GM19193 (cell line): ENCODE data around the gene CAPN6.

ENCODE experiments used
- POLR2A ChIP-seq: IDR thresholded peaks from 4 replicates; pipeline ENCODE4 v1.6.1; 2011; ENCODE audit not compliant: insufficient read depth, insufficient read length; ENCODE audit errors: extremely low read depth

CAPN6 gene

GRCh38 chrX:111259559-111259958, 10.7 kb downstream of the CAPN6 start:
- no peak for TF ChIP-seq POLR2A

DNA sequence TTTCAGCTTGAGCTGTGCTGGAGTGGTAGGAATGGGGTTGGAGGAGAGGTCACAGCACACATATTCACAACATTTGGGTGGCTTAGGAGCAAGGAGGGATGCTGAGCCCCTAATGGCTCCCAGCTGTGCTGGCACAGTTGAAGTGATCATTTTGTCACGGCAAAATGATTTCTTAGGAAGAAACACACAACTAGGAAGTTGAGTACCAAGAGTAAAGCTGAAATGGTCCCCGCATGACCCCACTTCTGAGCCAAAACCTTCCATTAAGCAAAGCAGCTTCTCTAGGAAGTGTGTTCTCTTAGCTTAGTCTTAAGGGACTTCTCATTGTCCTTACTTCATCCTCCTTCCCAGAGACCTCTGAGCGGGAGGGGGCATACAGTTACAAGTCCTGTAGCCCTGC, 12.6 kb downstream of the CAPN6 start:
- TF ChIP-seq POLR2A, result no peak

DNA sequence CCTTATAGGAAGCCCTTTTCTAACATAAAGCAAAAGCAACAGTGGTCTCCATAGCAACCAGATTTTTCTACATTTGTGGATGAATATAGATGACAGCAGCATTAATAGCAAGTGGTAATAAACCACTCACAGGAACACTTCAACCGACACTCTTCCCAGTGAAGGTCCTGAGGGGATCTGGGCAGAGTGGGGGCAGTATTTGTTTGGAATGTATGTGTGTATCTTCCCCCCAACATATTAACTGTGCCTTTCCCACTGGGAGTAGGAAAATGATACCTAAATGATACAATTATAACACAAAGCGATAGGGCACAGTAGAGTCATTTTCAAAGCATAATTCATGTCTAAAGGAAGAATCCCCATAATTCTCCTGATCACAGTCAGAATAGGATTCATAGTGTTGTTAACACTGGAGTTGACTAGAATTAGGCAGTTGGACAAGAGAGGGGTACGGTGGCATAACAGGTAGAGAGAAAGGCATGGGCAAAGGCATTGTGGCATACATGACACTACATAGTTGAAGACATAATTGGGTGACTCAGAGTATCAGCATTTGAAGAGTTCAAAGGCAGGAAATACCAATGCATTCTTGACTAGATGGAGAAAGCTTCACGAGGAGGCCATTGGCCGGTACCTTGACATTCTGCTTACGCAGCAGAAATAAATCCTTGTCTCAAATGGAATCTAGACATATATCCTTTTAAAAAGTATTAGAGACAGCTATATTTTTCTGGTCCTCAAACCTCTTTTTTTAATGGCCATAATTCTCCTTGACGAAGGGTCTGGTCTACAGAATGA, 15.2 kb downstream of the CAPN6 start:
- TF ChIP-seq POLR2A, result no peak

GRCh38 chrX:111244235-111244750, 26.0 kb downstream of the CAPN6 start:
- no peak for TF ChIP-seq POLR2A

DNA sequence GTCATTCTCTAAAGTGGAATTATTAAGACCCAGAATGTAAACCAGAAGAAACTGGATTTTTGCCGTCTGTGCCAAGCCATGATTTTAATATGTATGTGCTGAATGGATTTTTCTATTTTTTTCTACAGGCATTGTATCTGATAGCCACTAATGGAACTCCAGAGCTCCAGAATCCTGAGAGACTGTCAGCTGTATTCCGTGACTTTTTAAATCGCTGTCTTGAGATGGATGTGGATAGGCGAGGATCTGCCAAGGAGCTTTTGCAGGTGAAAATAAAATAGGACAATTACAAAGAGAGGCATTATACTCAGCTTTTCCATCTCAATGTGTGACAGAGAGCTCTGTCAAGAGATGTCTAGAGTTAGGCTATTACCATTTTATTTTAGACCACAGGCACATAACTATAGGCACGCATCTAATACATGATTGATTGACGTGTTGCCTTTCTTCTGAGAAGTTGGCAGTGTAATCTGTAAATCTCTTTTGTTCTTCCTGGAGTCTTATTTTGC, 53.9 kb downstream of the CAPN6 start:
- TF ChIP-seq POLR2A, result no peak

DNA sequence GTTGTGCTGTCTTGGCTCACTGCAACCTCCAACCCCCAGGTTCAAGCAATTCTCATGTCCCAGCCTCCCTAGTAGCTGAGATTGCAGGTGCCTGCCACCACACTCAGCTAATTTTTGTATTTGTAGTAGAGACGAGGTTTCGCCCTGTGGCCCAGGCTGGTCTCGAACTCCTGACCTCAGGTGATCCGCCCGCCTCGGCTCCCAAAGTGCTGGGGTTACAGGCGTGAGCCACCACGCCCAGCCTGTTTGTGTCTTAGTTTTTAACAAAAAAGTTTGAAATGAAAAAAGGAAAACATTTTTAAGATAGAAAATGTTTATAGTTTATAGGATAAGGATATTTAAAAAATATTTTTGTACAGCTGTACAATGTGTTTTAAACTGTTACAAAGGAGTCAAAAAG, 62.4 kb downstream of the CAPN6 start:
- no peak for TF ChIP-seq POLR2A

GRCh38 chrX:111200327-111200726, 70.0 kb downstream of the CAPN6 start:
- TF ChIP-seq POLR2A, result no peak

GRCh38 chrX:111199505-111199904, 70.8 kb downstream of the CAPN6 start:
- no peak for TF ChIP-seq POLR2A
